Neural cell (in vitro differentiated cells): ENCODE results near the gene GKAP1. TPM values are rescaled to one million over a fixed set of nuclear protein-coding genes. Genes with fewer than 3 reads are reported as not detected.
"Not testable (repeated sequence)": the region's sequence is repeated elsewhere in the genome, so short reads cannot be mapped to it uniquely, and the experiment has no call there.

Source experiments
- H2AFZ ChIP-seq: fragments of 200-600, 300-800 bp; sonication (generic), shearing (Covaris generic); 2 replicates; pipeline ENCODE4 v1.6.0; 2014; ENCODE audit warnings: low read depth, mild to moderate bottlenecking, antibody characterized with exemption, low read length, moderate library complexity
- H3F3A ChIP-seq: fragments of 200-600 bp; shearing (Covaris generic); 2 replicates; pipeline ENCODE4 v1.6.1; 2016; ENCODE audit warnings: mild to moderate bottlenecking, moderate library complexity, mixed read lengths, antibody characterized with exemption, low read length; ENCODE audit not compliant: insufficient read depth, poor library complexity, severe bottlenecking
- H3K27ac ChIP-seq: fragments of 200-600, 300-800 bp; sonication (generic), shearing (Covaris generic); 2 replicates; pipeline ENCODE4 v1.5.1; 2014; ENCODE audit warnings: mild to moderate bottlenecking, low read length, moderate library complexity
- H3K27me3 ChIP-seq: fragments of 300-800, 200-600 bp; sonication (generic), shearing (Covaris generic); 2 replicates; pipeline ENCODE4 v1.6.0; 2014; ENCODE audit warnings: mild to moderate bottlenecking, low read depth, low read length, moderate library complexity; ENCODE audit not compliant: insufficient read depth
- H3K36me3 ChIP-seq: fragments of 300-800, 200-600 bp; sonication (generic), shearing (Covaris generic); 2 replicates; pipeline ENCODE4 v1.5.1; 2014; ENCODE audit warnings: mild to moderate bottlenecking, antibody characterized with exemption, low read length, moderate library complexity; ENCODE audit not compliant: insufficient read depth
- H3K4me2 ChIP-seq: fragments of 300-800, 200-600 bp; sonication (generic), shearing (Covaris generic); 2 replicates; pipeline ENCODE4 v1.6.0; 2014; ENCODE audit warnings: mild to moderate bottlenecking, low read length
- H3K4me3 ChIP-seq: fragments of 300-800, 200-600 bp; sonication (generic), shearing (Covaris generic); 2 replicates; pipeline ENCODE4 v1.5.1; 2014; ENCODE audit warnings: mild to moderate bottlenecking, low read length, moderate library complexity
- H3K79me2 ChIP-seq: fragments of 200-600 bp; shearing (Covaris generic); replicated peaks from 2 replicates; pipeline ENCODE4 v1.6.0; 2014; ENCODE audit warnings: mild to moderate bottlenecking, low read length, moderate library complexity; ENCODE audit not compliant: insufficient read depth
- H3K9ac ChIP-seq: fragments of 300-800, 200-600 bp; sonication (generic), shearing (Covaris generic); 2 replicates; pipeline ENCODE4 v1.6.1; 2016; ENCODE audit warnings: mild to moderate bottlenecking, low read length, mixed read lengths
- H3K9me2 ChIP-seq: fragments of 200-600 bp; shearing (Covaris generic); 2 replicates; pipeline ENCODE4 v1.6.1; 2016; ENCODE audit warnings: mild to moderate bottlenecking, low read length, mixed read lengths; ENCODE audit not compliant: insufficient read depth
- H3K9me3 ChIP-seq: fragments of 200-600, 300-800 bp; sonication (generic), shearing (Covaris generic); 2 replicates; pipeline ENCODE4 v1.6.1; 2016; ENCODE audit warnings: mild to moderate bottlenecking, mixed run types, low read length, moderate library complexity, mixed read lengths
- H4K20me1 ChIP-seq: fragments of 200-600 bp; shearing (Covaris generic); 2 replicates; pipeline ENCODE4 v1.6.1; 2016; ENCODE audit warnings: mild to moderate bottlenecking, mixed run types; ENCODE audit not compliant: insufficient read depth
- CTCF ChIP-seq: fragments of 450-650 bp; IDR thresholded peaks from 2 replicates; pipeline ENCODE4 v1.5.1; 2014; ENCODE audit warnings: antibody characterized with exemption, mild to moderate bottlenecking, moderate library complexity; ENCODE audit not compliant: poor library complexity, severe bottlenecking
- EP300 ChIP-seq: fragments of 450-650 bp; conservative IDR thresholded peaks from 2 replicates; pipeline ENCODE4 v1.6.1; 2014; ENCODE audit warnings: antibody characterized with exemption, mild to moderate bottlenecking, moderate library complexity; ENCODE audit not compliant: poor library complexity, severe bottlenecking
- EZH2 ChIP-seq: fragments of 200-600, 300-800 bp; shearing (Covaris generic), sonication (generic); IDR thresholded peaks from 2 replicates; pipeline ENCODE4 v1.6.1; 2014; ENCODE audit warnings: antibody characterized with exemption, low read length, borderline replicate concordance, mild to moderate bottlenecking; ENCODE audit not compliant: insufficient read depth, poor library complexity, severe bottlenecking
- MXI1 ChIP-seq: fragments of 450-650 bp; conservative IDR thresholded peaks from 2 replicates; pipeline ENCODE4 v1.6.1; 2014; ENCODE audit warnings: antibody characterized with exemption, mild to moderate bottlenecking; ENCODE audit not compliant: poor library complexity, severe bottlenecking
- POLR2AphosphoS5 ChIP-seq: IDR thresholded peaks from 2 replicates; pipeline ENCODE4 v1.6.1; 2012
- RAD21 ChIP-seq: fragments of 450-650 bp; conservative IDR thresholded peaks from 2 replicates; pipeline ENCODE4 v1.6.1; 2014; ENCODE audit warnings: antibody characterized with exemption, mild to moderate bottlenecking, moderate library complexity
- REST ChIP-seq: IDR thresholded peaks from 2 replicates; pipeline ENCODE4 v1.6.1; 2012; ENCODE audit warnings: borderline replicate concordance
- SMC3 ChIP-seq: fragments of 450-650 bp; conservative IDR thresholded peaks from 2 replicates; pipeline ENCODE4 v1.6.1; 2014; ENCODE audit warnings: antibody characterized with exemption, mild to moderate bottlenecking, moderate library complexity; ENCODE audit not compliant: poor library complexity
- TAF1 ChIP-seq: IDR thresholded peaks from 2 replicates; pipeline ENCODE4 v1.6.1; 2012; ENCODE audit warnings: low read depth
- polyA plus RNA-seq: library from polyadenylated mRNA; depleted of rRNA; stranded (reverse); fragments of >200 nt; gene quantifications from 2 replicates; pipeline ENCODE4 v1.2.3, GENCODE V29; 2014

The GKAP1 gene
- polyA plus RNA-seq, 1 donor from 2014 or later: 11.0 TPM

- no peaks in the 10 kb centered on the region for H3F3A ChIP-seq
- no peaks in the 10 kb centered on the region for H4K20me1 ChIP-seq
- H3K27ac ChIP-seq: peak overlapping the region; percentile 94
- H3K36me3 ChIP-seq: no peaks in the 10 kb centered on the region
- H3K9me3 ChIP-seq: no peaks in the 10 kb centered on the region
- H3K79me2 ChIP-seq: peaks cover 49% of the 10 kb centered on the region
- no peaks in the 10 kb centered on the region for H3K27me3 ChIP-seq
- TF ChIP-seq REST (peak; percentile 72), TAF1 (peak; percentile 38), RAD21 (peak; percentile 19), POLR2AphosphoS5 (no peak), SMC3 (no peak), EP300 (no peak)
- H2AFZ ChIP-seq: peak overlapping the region; percentile 93
- no peak overlapping the region for H3K4me2 ChIP-seq
- H3K9ac ChIP-seq: peak overlapping the region; percentile 98
- peak overlapping the region; percentile 96 for H3K4me3 ChIP-seq
- H3K9me2 ChIP-seq: no peaks in the 10 kb centered on the region
Observed at GRCh38 chr9:83707518-83707767, 110.1 kb downstream of the GKAP1 start.

- TF ChIP-seq EZH2: no peak
- TF ChIP-seq SMC3: no peak
- TF ChIP-seq CTCF: no peak
- TF ChIP-seq EP300: no peak
- TF ChIP-seq RAD21: no peak
- TF ChIP-seq POLR2AphosphoS5: peak; percentile 69
- TF ChIP-seq MXI1: no peak
Observed at GRCh38 chr9:83706676-83707517, 110.7 kb downstream of the GKAP1 start.

GRCh38 chr9:83705219-83705651 is 112.3 kb downstream of the GKAP1 start:
- not testable (repeated sequence) for H3K27me3 ChIP-seq, H3K36me3 ChIP-seq, H3K27ac ChIP-seq, H4K20me1 ChIP-seq, H2AFZ ChIP-seq, H3K9me3 ChIP-seq, H3K9ac ChIP-seq, H3K9me2 ChIP-seq, H3F3A ChIP-seq
- Histone ChIP-seq H3K79me2 (peaks cover 70% of the 10 kb centered on the region), H3K4me2 (peak overlapping the region; percentile 83), H3K4me3 (peak overlapping the region; percentile 96)

More at GRCh38 chr9:83706676-83707517, 110.7 kb downstream of the GKAP1 start:
- H3K27ac ChIP-seq: peak overlapping the region; percentile 94
- H3K79me2 ChIP-seq: peaks cover 54% of the 10 kb centered on the region
- no peaks in the 10 kb centered on the region for H4K20me1 ChIP-seq
- H2AFZ ChIP-seq: peak overlapping the region; percentile 93
- peak overlapping the region; percentile 96 for H3K4me3 ChIP-seq
- no peaks in the 10 kb centered on the region for H3K9me2 ChIP-seq
- peak overlapping the region; percentile 83 for H3K4me2 ChIP-seq
- H3K36me3 ChIP-seq: no peaks in the 10 kb centered on the region
- no peaks in the 10 kb centered on the region for H3K9me3 ChIP-seq
- H3K27me3 ChIP-seq: no peaks in the 10 kb centered on the region
- H3F3A ChIP-seq: no peaks in the 10 kb centered on the region
- peak overlapping the region; percentile 98 for H3K9ac ChIP-seq
